ENCODE results near the gene RABL2A. TPM values are rescaled to one million over a fixed set of nuclear protein-coding genes. Genes with fewer than 3 reads are reported as not detected.
"Not testable (repeated sequence)": the region's sequence is repeated elsewhere in the genome, so short reads cannot be mapped to it uniquely, and the experiment has no call there.

Gene RABL2A
- total RNA-seq, 4 donors from 2014 or later, result 18.1 to 40.8 (median 27.2) TPM

DNA sequence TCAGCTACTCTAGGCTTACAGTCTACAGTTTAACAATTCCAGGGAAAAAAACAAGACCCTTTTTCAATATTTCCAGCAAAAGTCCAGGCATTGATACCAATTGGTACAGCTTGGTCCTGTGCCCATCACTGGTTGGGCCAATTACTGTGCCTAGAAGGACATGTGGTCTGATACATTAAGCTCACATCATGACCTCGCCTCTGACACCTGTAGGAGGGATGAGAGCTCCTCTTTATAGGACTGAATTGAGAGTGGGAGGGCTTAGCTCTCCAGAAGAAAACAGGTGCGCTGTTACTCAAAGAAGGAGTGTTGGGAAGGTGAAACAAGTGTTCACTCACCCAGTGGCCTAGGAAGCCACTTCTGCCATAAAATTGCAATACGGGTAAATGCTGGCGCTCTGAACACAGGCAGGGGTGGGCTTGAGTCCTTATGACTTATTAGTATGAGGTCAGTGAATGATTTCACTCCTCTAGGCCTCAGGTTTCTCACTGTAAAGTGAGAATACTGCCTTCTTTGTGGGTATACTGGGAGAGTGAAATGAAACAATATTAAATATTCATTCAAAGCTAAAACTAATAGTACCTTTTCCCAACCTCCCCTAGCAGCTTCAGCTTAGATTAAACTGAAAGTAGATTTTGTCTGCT, 49.7 kb downstream of the RABL2A start:
- Histone ChIP-seq H3K9me3 (no peaks in the 10 kb centered on the region), H3K27me3 (no peaks in the 10 kb centered on the region), H3K4me3 (replicated peaks in 1 of 3) (no peak overlapping the region), H3K36me3 (no peaks in the 10 kb centered on the region), H3K27ac (no peak overlapping the region), H3K4me1 (no peaks in the 10 kb centered on the region)
- TF ChIP-seq POLR2A (IDR thresholded peaks at IDR 0.05), result no peak
- TF ChIP-seq, protein P1, sequence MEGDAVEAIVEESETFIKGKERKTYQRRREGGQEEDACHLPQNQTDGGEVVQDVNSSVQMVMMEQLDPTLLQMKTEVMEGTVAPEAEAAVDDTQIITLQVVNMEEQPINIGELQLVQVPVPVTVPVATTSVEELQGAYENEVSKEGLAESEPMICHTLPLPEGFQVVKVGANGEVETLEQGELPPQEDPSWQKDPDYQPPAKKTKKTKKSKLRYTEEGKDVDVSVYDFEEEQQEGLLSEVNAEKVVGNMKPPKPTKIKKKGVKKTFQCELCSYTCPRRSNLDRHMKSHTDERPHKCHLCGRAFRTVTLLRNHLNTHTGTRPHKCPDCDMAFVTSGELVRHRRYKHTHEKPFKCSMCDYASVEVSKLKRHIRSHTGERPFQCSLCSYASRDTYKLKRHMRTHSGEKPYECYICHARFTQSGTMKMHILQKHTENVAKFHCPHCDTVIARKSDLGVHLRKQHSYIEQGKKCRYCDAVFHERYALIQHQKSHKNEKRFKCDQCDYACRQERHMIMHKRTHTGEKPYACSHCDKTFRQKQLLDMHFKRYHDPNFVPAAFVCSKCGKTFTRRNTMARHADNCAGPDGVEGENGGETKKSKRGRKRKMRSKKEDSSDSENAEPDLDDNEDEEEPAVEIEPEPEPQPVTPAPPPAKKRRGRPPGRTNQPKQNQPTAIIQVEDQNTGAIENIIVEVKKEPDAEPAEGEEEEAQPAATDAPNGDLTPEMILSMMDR (IDR thresholded peaks at IDR 0.05), result no peak
- intact Hi-C loops (cut with DNase I), result no loop called here
- no peak for DNase-seq
- WGBS, 2 donors, result 94 to 99% methylated on average over 4 of the region's 4 CpGs

DNA sequence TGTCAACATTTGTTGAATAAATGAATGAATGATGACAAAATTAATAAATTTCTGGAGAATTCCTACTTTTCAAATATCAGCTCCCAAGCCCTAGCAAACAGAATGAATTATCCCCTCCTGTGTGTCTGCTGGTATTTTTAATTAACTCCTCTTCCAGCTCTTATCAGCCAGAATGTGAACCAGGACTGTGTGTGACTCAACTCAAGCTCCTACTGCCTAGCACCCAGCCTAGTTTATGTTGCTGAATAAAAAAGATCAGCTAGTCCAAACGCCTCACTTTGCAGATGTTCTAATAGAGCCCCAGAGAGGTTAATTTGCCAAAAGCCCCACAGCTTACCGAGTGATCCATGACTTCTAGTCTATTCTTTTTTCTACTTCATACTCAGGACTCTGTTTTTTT, 50.3 kb downstream of the RABL2A start:
- H3K27me3 ChIP-seq, result no peaks in the 10 kb centered on the region
- H3K9me3 ChIP-seq, result no peaks in the 10 kb centered on the region
- H3K4me3 ChIP-seq (replicated peaks in 1 of 3), result no peak overlapping the region
- DNase-seq, result no peak
- H3K36me3 ChIP-seq, result no peaks in the 10 kb centered on the region
- H3K27ac ChIP-seq, result no peak overlapping the region
- TF ChIP-seq POLR2A (IDR thresholded peaks at IDR 0.05), result no peak
- TF ChIP-seq, protein P1 (IDR thresholded peaks at IDR 0.05), result no peak
- H3K4me1 ChIP-seq, result no peaks in the 10 kb centered on the region
- intact Hi-C loops (cut with DNase I), result no loop called here
- 69 to 83% methylated on average over 2 of the region's 2 CpGs for WGBS, 2 donors

GRCh38 chr2:113679457-113679856, 52.4 kb downstream of the RABL2A start:
- H3K27me3 ChIP-seq, result no peaks in the 10 kb centered on the region
- intact Hi-C loops (cut with DNase I), result no loop called here

GRCh38 chr2:113685471-113685870, 58.4 kb downstream of the RABL2A start:
- intact Hi-C loops (cut with DNase I), result no loop called here
- H3K27me3 ChIP-seq, result no peaks in the 10 kb centered on the region
- WGBS, 2 donors, result 91 to 92% methylated on average over 8 of the region's 8 CpGs

More at GRCh38 chr2:113679457-113679856, 52.4 kb downstream of the RABL2A start:
- H3K4me3 ChIP-seq (replicated peaks in 1 of 3), result no peak overlapping the region
- no peaks in the 10 kb centered on the region for H3K36me3 ChIP-seq
- 82 to 88% methylated on average over 8 of the region's 8 CpGs for WGBS, 2 donors
- H3K9me3 ChIP-seq, result no peaks in the 10 kb centered on the region
- TF ChIP-seq POLR2A (IDR thresholded peaks at IDR 0.05), result no peak
- TF ChIP-seq, protein P1 (IDR thresholded peaks at IDR 0.05), result no peak
- no peaks in the 10 kb centered on the region for H3K4me1 ChIP-seq
- no peak for DNase-seq
- no peak overlapping the region for H3K27ac ChIP-seq

GRCh38 chr2:113686537-113686936, 59.5 kb downstream of the RABL2A start:
- intact Hi-C loops (cut with DNase I), result no loop called here
- Histone ChIP-seq H3K4me3 (replicated peaks in 1 of 3) (no peak overlapping the region), H3K4me1 (no peaks in the 10 kb centered on the region), H3K27me3 (no peaks in the 10 kb centered on the region), H3K9me3 (no peaks in the 10 kb centered on the region), H3K36me3 (no peaks in the 10 kb centered on the region), H3K27ac (no peak overlapping the region)
- no peak for DNase-seq
- no peak for TF ChIP-seq POLR2A (IDR thresholded peaks at IDR 0.05)
- TF ChIP-seq, protein P1 (IDR thresholded peaks at IDR 0.05), result no peak
- 91 to 100% methylated on average over 2 of the region's 2 CpGs for WGBS, 2 donors

More at GRCh38 chr2:113685471-113685870, 58.4 kb downstream of the RABL2A start:
- TF ChIP-seq, protein P1 (IDR thresholded peaks at IDR 0.05), result no peak
- no peak for TF ChIP-seq POLR2A (IDR thresholded peaks at IDR 0.05)
- H3K9me3 ChIP-seq, result no peaks in the 10 kb centered on the region
- no peaks in the 10 kb centered on the region for H3K36me3 ChIP-seq
- H3K4me1 ChIP-seq, result no peaks in the 10 kb centered on the region
- DNase-seq, result no peak
- H3K4me3 ChIP-seq (replicated peaks in 1 of 3), result no peak overlapping the region
- H3K27ac ChIP-seq, result no peak overlapping the region

- H3K9me3 ChIP-seq; DNase-seq; H3K27ac ChIP-seq; H3K4me3 ChIP-seq (replicated peaks in 1 of 3); H3K27me3 ChIP-seq; intact Hi-C loops (cut with DNase I); H3K36me3 ChIP-seq: not testable (repeated sequence)
- H3K4me1 ChIP-seq, result peaks cover 10 to 12% of the 10 kb centered on the region in 2 donors
- 69 to 70% methylated on average over 3 of the region's 3 CpGs for WGBS, 2 donors
Measured at GRCh38 chr2:113690871-113691270, 63.8 kb downstream of the RABL2A start.

Measured in thyroid gland (tissue), 4 donors.